HL-60 (cell line): ENCODE results near the gene NAALADL2.

ENCODE experiments used
- CTCF ChIP-seq: IDR thresholded peaks from one replicate; pipeline ENCODE4 v1.5.1; 2011; ENCODE audit warnings: low read length, control low read depth, inconsistent platforms; ENCODE audit not compliant: insufficient read depth
- POLR2AphosphoS5 ChIP-seq: IDR thresholded peaks from 2 replicates; pipeline ENCODE4 v1.6.1; 2012; ENCODE audit warnings: low read depth

- TF ChIP-seq CTCF, result no peak
- no peak for TF ChIP-seq POLR2AphosphoS5
Measured at GRCh38 chr3:175404027-175404426, 544.9 kb downstream of the NAALADL2 start.
